Measurements from ENCODE around the gene SDK1.

The SDK1 gene

DNA sequence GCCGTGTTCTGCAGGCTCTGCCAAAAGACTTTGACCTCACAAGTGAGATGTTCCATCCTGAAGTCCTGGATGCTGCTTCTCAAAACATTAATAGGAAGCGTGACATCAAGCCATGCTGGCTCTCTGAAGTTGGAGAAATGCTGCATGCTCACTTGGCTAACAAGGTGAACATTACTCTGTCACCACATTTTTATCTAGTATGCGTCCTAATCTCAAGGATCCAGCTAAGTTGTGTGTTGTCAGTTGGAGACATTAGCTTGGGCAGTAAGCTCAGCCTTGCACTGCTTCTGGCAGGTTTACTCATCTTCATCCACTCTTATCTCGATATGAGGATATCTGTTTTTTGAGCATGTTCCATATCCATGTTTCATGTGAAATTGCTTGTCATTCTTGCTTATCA lies 165.2 kb downstream of the SDK1 start:
- H3K4ac ChIP-seq (ENCODE audit: low read depth, low read length): no peak overlapping the region
- H3K18ac ChIP-seq (ENCODE audit: low read length): no peak overlapping the region
- H3K4me1 ChIP-seq (ENCODE audit: control insufficient read depth in 1 of 2, insufficient read depth in 2 of 2, low read length in 2 of 2): peaks cover 2 to 9% of the 10 kb centered on the region in 2 experiments
- H4K8ac ChIP-seq (ENCODE audit: low read depth, low read length): no peak overlapping the region
- H2BK5ac ChIP-seq (ENCODE audit: low read depth, low read length, poor library complexity): no peak overlapping the region
- no CpG with 5 or more reads among the region's 4 CpGs for WGBS (ENCODE audit: extremely low coverage, insufficient coverage, insufficient read length)
- no peaks in the 10 kb centered on the region for H3K79me2 ChIP-seq (ENCODE audit: control insufficient read depth, insufficient read depth, low read length, poor library complexity)
- no peak overlapping the region for H3K14ac ChIP-seq (ENCODE audit: low read length)
- H3K9ac ChIP-seq (ENCODE audit: low read length): no peak overlapping the region
- no peak overlapping the region for H2BK120ac ChIP-seq (ENCODE audit: insufficient read depth, low read length, poor library complexity)
- no peaks in the 10 kb centered on the region for H3K79me1 ChIP-seq (ENCODE audit: low read length)
- H2BK12ac ChIP-seq (ENCODE audit: low read length): no peak overlapping the region
- H3K27ac ChIP-seq (ENCODE audit: low read depth, low read length): no peak overlapping the region
- H2AK5ac ChIP-seq (ENCODE audit: low read length): no peak overlapping the region
- no peaks in the 10 kb centered on the region for H3K9me3 ChIP-seq (ENCODE audit: insufficient read depth, low read depth, low read length)
- H3K4me2 ChIP-seq (ENCODE audit: low read length): no peak overlapping the region
- no peak overlapping the region for H3K4me3 ChIP-seq (ENCODE audit: low read depth, low read length)
- H3K23ac ChIP-seq (ENCODE audit: low read length): no peak overlapping the region
- H3K27me3 ChIP-seq (ENCODE audit: insufficient read depth, low read length): no peaks in the 10 kb centered on the region
- no peak overlapping the region for H4K12ac ChIP-seq (ENCODE audit: low read depth, low read length)
- no peak overlapping the region for H4K91ac ChIP-seq (ENCODE audit: low read depth, low read length)
- peaks cover 0 to 2% of the 10 kb centered on the region in 2 experiments for H3K36me3 ChIP-seq (ENCODE audit: control insufficient read depth in 1 of 2, insufficient read depth in 2 of 2, low read length in 2 of 2)
- H2AFZ ChIP-seq (ENCODE audit: insufficient read depth, low read length, poor library complexity): no peak overlapping the region
- no peak for DNase-seq

DNA sequence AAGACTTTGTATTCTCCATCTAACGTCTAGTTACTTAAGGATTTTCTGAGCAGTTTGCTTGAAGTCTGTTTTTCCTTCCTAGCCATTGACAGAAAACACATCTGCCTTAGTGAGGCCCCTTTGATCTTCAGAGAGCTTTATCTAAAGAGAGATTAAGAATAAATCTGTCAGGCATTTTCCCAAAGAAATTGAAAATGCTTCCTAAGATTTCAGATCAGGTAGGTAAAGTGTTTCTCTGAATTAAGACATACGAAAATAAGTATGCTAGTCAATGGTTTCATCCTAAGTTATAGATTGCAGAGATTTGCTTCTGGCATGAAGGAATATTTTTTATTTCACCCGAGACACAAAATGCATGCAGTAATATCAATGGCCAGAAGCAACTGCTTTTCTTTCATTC lies 168.6 kb downstream of the SDK1 start:
- DNase-seq: no peak
- H3K36me3 ChIP-seq (ENCODE audit: control insufficient read depth in 1 of 2, insufficient read depth in 2 of 2, low read length in 2 of 2): no peaks in the 10 kb centered on the region
- no peaks in the 10 kb centered on the region for H3K79me2 ChIP-seq (ENCODE audit: control insufficient read depth, insufficient read depth, low read length, poor library complexity)
- no peak overlapping the region for H2BK12ac ChIP-seq (ENCODE audit: low read length)
- no peak overlapping the region for H2BK120ac ChIP-seq (ENCODE audit: insufficient read depth, low read length, poor library complexity)
- H3K27ac ChIP-seq (ENCODE audit: low read depth, low read length): no peak overlapping the region
- no peak overlapping the region for H3K23ac ChIP-seq (ENCODE audit: low read length)
- H3K79me1 ChIP-seq (ENCODE audit: low read length): no peaks in the 10 kb centered on the region
- no peak overlapping the region for H3K18ac ChIP-seq (ENCODE audit: low read length)
- no peak overlapping the region for H2AFZ ChIP-seq (ENCODE audit: insufficient read depth, low read length, poor library complexity)
- no peak overlapping the region for H3K4me3 ChIP-seq (ENCODE audit: low read depth, low read length)
- H4K8ac ChIP-seq (ENCODE audit: low read depth, low read length): no peak overlapping the region
- H3K4ac ChIP-seq (ENCODE audit: low read depth, low read length): no peak overlapping the region
- H2BK5ac ChIP-seq (ENCODE audit: low read depth, low read length, poor library complexity): no peak overlapping the region
- H3K4me1 ChIP-seq (ENCODE audit: control insufficient read depth in 1 of 2, insufficient read depth in 2 of 2, low read length in 2 of 2): no peaks in the 10 kb centered on the region
- no peak overlapping the region for H3K9ac ChIP-seq (ENCODE audit: low read length)
- H4K12ac ChIP-seq (ENCODE audit: low read depth, low read length): no peak overlapping the region
- H3K14ac ChIP-seq (ENCODE audit: low read length): no peak overlapping the region
- H4K91ac ChIP-seq (ENCODE audit: low read depth, low read length): no peak overlapping the region
- WGBS (ENCODE audit: extremely low coverage, insufficient coverage, insufficient read length): no CpG with 5 or more reads among the region's 3 CpGs
- H3K4me2 ChIP-seq (ENCODE audit: low read length): no peak overlapping the region
- H2AK5ac ChIP-seq (ENCODE audit: low read length): no peak overlapping the region
- no peaks in the 10 kb centered on the region for H3K9me3 ChIP-seq (ENCODE audit: insufficient read depth, low read depth, low read length)
- no peaks in the 10 kb centered on the region for H3K27me3 ChIP-seq (ENCODE audit: insufficient read depth, low read length)

DNA sequence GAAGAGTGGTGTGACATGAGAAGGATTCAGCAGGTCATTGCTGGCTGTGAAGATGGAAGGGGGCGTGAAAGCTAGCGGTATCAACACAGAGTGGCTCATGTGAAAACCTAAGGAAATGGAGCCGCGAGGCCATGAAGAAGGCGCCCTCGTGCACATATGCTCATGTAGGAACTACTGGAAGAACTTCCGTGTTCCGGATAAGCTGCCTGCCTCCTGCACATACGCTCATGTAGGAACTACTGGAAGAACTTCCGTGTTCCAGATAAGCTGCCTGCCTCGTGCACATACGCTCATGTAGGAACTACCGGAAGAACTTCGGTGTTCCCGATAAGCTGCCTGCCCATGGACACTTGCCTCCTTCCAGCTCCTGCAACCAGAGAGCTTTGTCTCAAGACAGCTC lies 179.1 kb downstream of the SDK1 start:
- Histone ChIP-seq H3K4ac (ENCODE audit: low read depth, low read length) (no peak overlapping the region), H4K91ac (ENCODE audit: low read depth, low read length) (no peak overlapping the region), H2AFZ (ENCODE audit: insufficient read depth, low read length, poor library complexity) (no peak overlapping the region), H3K18ac (ENCODE audit: low read length) (no peak overlapping the region), H3K27me3 (ENCODE audit: insufficient read depth, low read length) (no peaks in the 10 kb centered on the region), H3K79me2 (ENCODE audit: control insufficient read depth, insufficient read depth, low read length, poor library complexity) (no peaks in the 10 kb centered on the region), H3K9me3 (ENCODE audit: insufficient read depth, low read depth, low read length) (peaks cover under 1% of the 10 kb centered on the region), H2AK5ac (ENCODE audit: low read length) (no peak overlapping the region), H3K27ac (ENCODE audit: low read depth, low read length) (no peak overlapping the region), H4K8ac (ENCODE audit: low read depth, low read length) (no peak overlapping the region), H3K36me3 (ENCODE audit: control insufficient read depth in 1 of 2, insufficient read depth in 2 of 2, low read length in 2 of 2) (no peaks in the 10 kb centered on the region), H2BK120ac (ENCODE audit: insufficient read depth, low read length, poor library complexity) (no peak overlapping the region), H2BK5ac (ENCODE audit: low read depth, low read length, poor library complexity) (no peak overlapping the region), H3K79me1 (ENCODE audit: low read length) (no peaks in the 10 kb centered on the region), H3K14ac (ENCODE audit: low read length) (no peak overlapping the region), H3K4me3 (ENCODE audit: low read depth, low read length) (no peak overlapping the region), H3K9ac (ENCODE audit: low read length) (no peak overlapping the region), H3K4me1 (ENCODE audit: control insufficient read depth in 1 of 2, insufficient read depth in 2 of 2, low read length in 2 of 2) (peaks cover 0 to 2% of the 10 kb centered on the region in 2 experiments), H3K23ac (ENCODE audit: low read length) (no peak overlapping the region), H2BK12ac (ENCODE audit: low read length) (no peak overlapping the region), H3K4me2 (ENCODE audit: low read length) (no peak overlapping the region), H4K12ac (ENCODE audit: low read depth, low read length) (no peak overlapping the region)
- WGBS (ENCODE audit: extremely low coverage, insufficient coverage, insufficient read length): no CpG with 5 or more reads among the region's 15 CpGs
- no peak for DNase-seq

DNA sequence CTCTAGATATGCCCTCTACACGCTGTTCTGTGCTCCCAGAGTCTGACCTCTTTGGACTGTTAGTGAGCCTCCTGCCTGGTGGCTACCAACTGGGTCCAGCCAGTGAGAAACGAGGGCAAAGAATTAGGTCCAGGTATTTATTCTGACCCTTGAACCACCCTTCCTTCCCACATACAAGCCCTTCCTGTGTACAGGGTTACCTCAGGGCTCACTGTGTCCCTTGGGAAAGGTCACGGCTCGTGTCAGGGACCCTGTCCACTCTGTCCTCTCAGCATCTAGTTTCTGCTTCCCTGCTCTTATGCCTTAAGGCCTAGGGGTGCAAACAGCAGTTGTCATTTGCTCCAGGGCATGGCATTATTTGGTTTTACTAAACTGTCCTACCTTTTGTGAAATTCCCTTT lies 180.4 kb downstream of the SDK1 start:
- no peaks in the 10 kb centered on the region for H3K36me3 ChIP-seq (ENCODE audit: control insufficient read depth in 1 of 2, insufficient read depth in 2 of 2, low read length in 2 of 2)
- H4K91ac ChIP-seq (ENCODE audit: low read depth, low read length): no peak overlapping the region
- H2BK120ac ChIP-seq (ENCODE audit: insufficient read depth, low read length, poor library complexity): no peak overlapping the region
- no peak overlapping the region for H3K4me2 ChIP-seq (ENCODE audit: low read length)
- H4K12ac ChIP-seq (ENCODE audit: low read depth, low read length): no peak overlapping the region
- H2AK5ac ChIP-seq (ENCODE audit: low read length): no peak overlapping the region
- H3K14ac ChIP-seq (ENCODE audit: low read length): no peak overlapping the region
- WGBS (ENCODE audit: extremely low coverage, insufficient coverage, insufficient read length): no CpG with 5 or more reads among the region's 4 CpGs
- no peak overlapping the region for H2BK12ac ChIP-seq (ENCODE audit: low read length)
- no peak overlapping the region for H3K27ac ChIP-seq (ENCODE audit: low read depth, low read length)
- H3K18ac ChIP-seq (ENCODE audit: low read length): no peak overlapping the region
- peaks cover 0 to 2% of the 10 kb centered on the region in 2 experiments for H3K4me1 ChIP-seq (ENCODE audit: control insufficient read depth in 1 of 2, insufficient read depth in 2 of 2, low read length in 2 of 2)
- no peak overlapping the region for H2AFZ ChIP-seq (ENCODE audit: insufficient read depth, low read length, poor library complexity)
- peak overlapping the region; percentile 29 for H3K23ac ChIP-seq (ENCODE audit: low read length)
- H3K27me3 ChIP-seq (ENCODE audit: insufficient read depth, low read length): no peaks in the 10 kb centered on the region
- H3K9ac ChIP-seq (ENCODE audit: low read length): no peak overlapping the region
- no peak for DNase-seq
- H3K9me3 ChIP-seq (ENCODE audit: insufficient read depth, low read depth, low read length): peaks cover 2% of the 10 kb centered on the region
- H3K4me3 ChIP-seq (ENCODE audit: low read depth, low read length): peak overlapping the region; percentile 4
- H3K79me2 ChIP-seq (ENCODE audit: control insufficient read depth, insufficient read depth, low read length, poor library complexity): no peaks in the 10 kb centered on the region
- H4K8ac ChIP-seq (ENCODE audit: low read depth, low read length): no peak overlapping the region
- no peak overlapping the region for H3K4ac ChIP-seq (ENCODE audit: low read depth, low read length)
- H3K79me1 ChIP-seq (ENCODE audit: low read length): no peaks in the 10 kb centered on the region
- no peak overlapping the region for H2BK5ac ChIP-seq (ENCODE audit: low read depth, low read length, poor library complexity)

Data from trophoblast cell (in vitro differentiated cells and primary cell).